ENCODE data around the gene CNTN5.

The CNTN5 gene

GRCh38 chr11:99162819-99163218, 142.1 kb downstream of the CNTN5 start:
- no peak for DNase-seq (ENCODE audit: low read depth in 1 of 2, low spot score in 1 of 2)

GRCh38 chr11:99170591-99170990, 149.8 kb downstream of the CNTN5 start:
- DNase-seq (ENCODE audit: low read depth in 1 of 2, low spot score in 1 of 2): no peak

DNA sequence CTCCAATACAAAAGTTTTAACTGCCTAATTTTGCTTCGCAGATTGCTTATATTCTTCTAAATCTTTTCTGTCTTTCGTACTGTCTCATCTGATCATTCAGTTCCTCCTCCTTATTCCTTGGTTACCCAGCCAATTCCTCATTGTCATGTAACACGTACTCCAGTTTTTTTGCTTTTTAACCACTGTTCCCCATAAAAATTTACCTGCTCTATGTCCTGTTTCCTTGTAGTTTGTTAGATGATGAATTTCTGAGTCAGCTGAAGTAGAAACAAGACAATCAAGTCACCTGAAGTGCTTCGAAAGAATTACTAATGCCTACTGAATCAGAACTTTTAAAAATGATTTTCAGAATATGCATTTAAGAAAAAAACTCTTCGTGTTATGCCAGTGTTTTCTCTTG, 150.6 kb downstream of the CNTN5 start:
- no peak for DNase-seq (ENCODE audit: low read depth in 1 of 2, low spot score in 1 of 2)

DNA sequence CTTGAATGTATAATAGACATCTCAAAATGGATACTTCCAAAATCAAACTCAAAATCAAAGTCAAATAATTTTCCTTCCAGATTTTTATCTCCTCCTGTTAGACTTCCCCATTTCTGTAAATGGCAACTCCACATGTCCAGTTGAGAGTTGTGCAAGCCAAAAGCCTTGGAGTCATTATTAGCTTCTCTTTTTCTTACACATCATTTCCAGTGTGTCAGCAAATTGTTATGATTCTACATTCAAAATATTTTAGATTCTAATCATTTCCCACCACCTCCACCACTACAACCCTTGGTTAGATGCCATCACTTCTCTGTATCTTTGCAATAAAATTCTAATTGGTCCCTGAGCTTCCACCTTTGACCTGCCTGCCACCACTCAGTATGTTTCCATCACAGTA, 155.7 kb downstream of the CNTN5 start:
- no peak for DNase-seq (ENCODE audit: low read depth in 1 of 2, low spot score in 1 of 2)

DNA sequence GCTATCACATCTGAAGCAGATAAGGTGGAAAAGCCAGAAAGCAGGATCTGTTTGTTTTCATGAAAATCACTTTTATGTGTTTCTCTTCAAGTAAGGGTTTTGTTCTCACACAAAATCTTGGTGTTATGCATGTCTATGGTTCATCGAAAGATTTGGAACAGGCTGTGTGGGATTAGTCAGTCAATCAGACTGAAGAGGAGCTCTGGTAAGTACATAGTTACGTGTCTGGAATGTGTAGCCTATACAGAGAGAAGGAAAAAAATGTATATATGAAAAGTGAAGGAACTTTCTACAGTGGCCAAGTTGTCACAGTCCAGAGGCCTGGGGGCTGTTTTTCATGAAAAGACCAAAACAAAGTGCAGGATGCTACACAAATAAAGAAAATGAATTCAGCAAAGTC, 156.7 kb downstream of the CNTN5 start:
- DNase-seq (ENCODE audit: low read depth in 1 of 2, low spot score in 1 of 2): no peak

- no peak for DNase-seq (ENCODE audit: low read depth in 1 of 2, low spot score in 1 of 2)
Observed at GRCh38 chr11:99184146-99184545, 163.4 kb downstream of the CNTN5 start.

GRCh38 chr11:99188221-99188620, 167.5 kb downstream of the CNTN5 start:
- DNase-seq (ENCODE audit: low read depth in 1 of 2, low spot score in 1 of 2): no peak

GRCh38 chr11:99192716-99193115, 172.0 kb downstream of the CNTN5 start:
- no peak for DNase-seq (ENCODE audit: low read depth in 1 of 2, low spot score in 1 of 2)

GRCh38 chr11:99197477-99197876, 176.7 kb downstream of the CNTN5 start:
- DNase-seq (ENCODE audit: low read depth in 1 of 2, low spot score in 1 of 2): no peak

DNA sequence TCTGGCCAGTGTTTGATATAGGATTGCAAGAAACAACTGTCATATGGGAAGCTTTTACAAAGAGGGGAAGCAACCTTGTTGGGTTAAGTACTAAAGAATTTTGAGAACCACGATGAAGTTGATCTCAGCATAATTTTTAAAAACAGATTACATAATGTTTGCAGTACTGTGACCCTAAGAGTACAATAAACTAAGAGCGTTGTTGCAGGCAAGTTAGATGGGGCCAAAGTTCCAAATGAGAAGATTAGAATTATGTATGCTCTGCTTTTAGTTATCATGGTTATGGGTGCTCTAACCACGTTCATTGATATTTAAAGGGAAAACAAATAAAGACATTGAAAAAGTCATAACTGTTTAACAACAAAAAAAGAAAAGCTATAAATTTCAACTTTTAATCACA, 177.5 kb downstream of the CNTN5 start:
- DNase-seq (ENCODE audit: low read depth in 1 of 2, low spot score in 1 of 2): no peak

DNA sequence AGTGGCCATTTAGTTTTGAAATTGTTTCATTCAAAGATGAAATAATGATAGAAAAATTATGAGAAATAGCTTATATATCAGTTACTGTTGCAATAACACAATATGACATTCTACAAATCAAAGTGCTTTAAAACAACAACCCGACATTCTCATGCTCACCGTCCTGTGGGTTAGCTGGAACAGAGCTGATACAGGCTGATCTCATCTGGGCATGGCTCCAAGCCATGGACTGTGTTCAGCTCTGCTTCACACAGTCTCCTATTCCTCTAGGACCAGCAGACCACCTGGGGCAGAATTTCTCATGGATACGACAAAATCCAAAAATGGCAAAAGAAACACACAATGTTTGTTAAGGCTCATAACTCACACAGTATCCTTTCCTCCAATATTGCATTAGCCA, 178.6 kb downstream of the CNTN5 start:
- no peak for DNase-seq (ENCODE audit: low read depth in 1 of 2, low spot score in 1 of 2)

DNA sequence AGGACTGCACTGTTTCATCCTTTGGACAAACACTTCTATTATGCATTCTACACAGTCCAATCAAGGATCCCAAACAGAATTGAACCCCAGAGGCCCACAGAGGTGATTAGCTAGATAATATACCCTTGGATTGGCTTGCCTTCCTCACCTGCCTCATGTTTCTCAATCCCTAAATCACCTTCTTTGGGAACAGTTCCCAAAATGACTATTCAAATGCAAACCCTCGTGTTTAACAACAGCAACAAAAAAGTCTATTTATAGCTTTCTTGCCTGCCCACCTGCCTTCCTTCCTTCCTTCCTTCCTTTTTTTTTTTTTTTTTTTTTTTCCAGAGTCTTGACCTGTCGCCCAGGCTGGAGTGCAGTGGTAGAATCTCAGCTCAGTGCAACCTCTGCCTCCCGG, 180.0 kb downstream of the CNTN5 start:
- no peak for DNase-seq (ENCODE audit: low read depth in 1 of 2, low spot score in 1 of 2)

DNA sequence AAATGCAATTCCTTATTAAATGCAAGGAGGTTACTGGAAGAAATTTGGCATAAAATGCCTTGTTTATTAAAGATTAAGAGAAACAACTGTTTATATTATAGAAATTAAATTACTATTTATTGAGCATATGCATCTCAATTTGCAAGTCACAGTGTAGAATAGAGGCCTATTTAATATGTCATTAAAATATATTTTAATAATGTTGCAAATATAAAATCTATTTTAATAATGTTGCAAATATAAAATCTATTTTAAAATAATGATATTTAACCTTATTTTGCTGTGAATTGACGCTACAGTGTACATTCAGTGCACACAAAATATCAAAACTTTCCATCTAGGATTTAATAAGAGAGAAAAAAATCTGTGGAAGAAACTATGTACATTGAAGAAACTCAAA, 188.1 kb downstream of the CNTN5 start:
- DNase-seq (ENCODE audit: low read depth in 1 of 2, low spot score in 1 of 2): no peak

DNA sequence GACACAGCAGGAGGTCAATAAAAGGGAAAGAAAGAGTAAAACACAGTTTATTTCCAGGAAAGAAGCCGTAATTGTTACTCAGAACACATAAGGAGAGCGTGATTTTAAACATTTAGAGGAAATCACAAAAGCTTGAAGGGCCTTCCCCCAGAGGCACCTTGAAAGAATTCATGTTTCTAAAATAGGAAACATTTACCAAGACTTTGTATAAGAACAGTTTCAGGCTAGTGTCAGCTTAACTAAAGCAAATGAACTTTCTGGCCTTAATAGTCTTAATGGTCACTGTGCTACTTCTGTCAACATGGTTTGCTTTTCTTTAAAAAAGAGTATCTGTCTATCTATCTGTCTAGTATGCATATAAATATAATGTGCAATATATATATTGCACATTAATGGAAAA, 208.8 kb downstream of the CNTN5 start:
- DNase-seq (ENCODE audit: low read depth in 1 of 2, low spot score in 1 of 2): no peak

DNA sequence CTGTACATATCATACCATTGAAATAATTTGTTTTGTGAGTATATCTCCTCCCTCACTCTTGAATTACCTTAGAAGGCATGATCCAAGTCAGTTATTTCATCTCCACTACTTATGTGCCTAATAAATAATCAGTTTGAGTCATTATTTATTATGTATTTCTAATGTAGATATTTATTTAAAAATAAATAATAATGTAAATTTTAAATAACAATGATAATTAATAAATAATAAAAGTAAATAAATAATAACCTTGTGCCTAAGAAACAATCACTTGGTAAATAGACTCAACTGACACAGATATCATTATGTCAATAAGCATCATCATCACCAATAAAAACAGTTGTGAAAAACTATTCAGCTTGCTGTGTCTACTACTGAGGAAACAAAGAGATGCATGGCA, 213.8 kb downstream of the CNTN5 start:
- no peak for DNase-seq (ENCODE audit: low read depth in 1 of 2, low spot score in 1 of 2)

DNA sequence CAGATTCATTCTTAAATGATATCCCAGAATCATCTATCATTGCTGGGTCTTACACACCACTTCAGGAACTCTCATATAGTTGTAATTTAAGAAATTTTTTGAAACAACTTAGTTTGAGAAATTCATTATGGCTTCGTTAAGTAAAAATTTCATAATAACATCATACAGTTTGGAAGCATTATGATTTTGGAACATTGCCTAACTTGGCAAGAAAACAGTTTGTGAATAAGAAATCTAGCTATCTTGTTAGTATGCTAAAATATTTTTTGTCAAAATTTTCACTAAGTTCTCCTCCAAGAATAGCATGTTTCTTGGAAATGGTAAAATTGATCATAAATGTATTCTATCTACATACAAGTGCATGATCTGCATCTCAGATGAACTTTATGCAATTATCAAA, 217.7 kb downstream of the CNTN5 start:
- DNase-seq (ENCODE audit: low read depth in 1 of 2, low spot score in 1 of 2): no peak

DNA sequence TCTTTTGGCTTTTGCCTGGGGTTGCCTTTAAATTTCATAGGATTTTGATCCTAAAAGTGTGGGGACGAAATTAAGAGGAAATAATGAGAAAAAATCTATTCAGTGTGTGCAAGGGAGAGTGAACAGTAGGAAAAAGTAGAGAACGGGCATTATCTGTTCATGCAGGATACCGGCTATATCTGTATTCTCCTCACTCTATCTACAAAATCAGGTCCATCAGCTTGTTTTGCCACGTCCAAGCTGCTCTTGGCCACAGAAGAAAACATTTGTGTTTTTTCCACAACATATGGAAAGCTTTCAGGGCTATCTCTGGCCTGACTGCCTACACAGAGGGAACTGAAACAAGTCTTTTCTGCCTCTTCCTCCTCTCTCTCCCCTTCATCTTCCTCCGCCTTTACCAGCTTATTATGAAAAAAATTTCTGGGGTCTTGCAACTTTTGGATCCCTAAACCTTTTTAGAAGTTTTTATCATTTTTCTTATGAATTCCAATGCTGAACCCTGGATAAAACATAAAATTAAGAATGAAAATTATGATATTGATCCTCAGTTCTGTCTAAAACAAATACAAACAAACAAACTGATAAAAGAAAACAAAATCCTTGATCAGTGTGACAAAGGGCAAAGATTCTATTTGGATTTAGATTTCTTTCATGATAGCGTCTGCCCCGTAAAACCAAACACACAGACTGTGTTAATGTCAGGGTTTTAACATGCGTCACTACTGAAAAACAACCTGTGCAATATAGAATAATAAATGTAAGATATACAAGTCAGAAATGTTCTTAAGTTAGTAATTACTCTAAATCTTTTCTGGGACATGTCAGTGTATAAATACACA, 219.7 kb downstream of the CNTN5 start:
- no peak for DNase-seq (ENCODE audit: low read depth in 1 of 2, low spot score in 1 of 2)

DNA sequence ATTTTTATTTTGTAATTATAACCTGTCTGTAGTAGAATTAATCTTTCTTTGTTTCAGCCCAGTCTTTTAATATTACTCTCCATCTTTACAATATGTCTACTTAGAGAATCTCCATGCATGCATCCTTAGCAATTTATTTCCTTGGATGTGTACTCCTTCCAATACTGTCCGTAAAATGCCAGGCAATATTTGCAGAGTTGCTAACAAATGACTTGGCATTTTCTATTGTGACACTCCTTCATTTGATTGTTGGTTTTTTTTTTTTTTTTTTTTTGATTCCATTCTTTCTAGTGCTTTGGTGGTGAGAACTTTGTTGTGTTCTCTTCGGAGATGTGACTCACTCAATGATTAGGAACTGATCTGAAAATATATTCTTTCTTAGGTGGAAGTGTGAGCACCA, 220.3 kb downstream of the CNTN5 start:
- DNase-seq (ENCODE audit: low read depth in 1 of 2, low spot score in 1 of 2): no peak

- DNase-seq (ENCODE audit: low read depth in 1 of 2, low spot score in 1 of 2): no peak
Observed at GRCh38 chr11:99244613-99245012, 223.9 kb downstream of the CNTN5 start.

GRCh38 chr11:99246199-99246598, 225.4 kb downstream of the CNTN5 start:
- DNase-seq (ENCODE audit: low read depth in 1 of 2, low spot score in 1 of 2): no peak

- no peak for DNase-seq (ENCODE audit: low read depth in 1 of 2, low spot score in 1 of 2)
Observed at GRCh38 chr11:99256614-99257013, 235.9 kb downstream of the CNTN5 start.

DNA sequence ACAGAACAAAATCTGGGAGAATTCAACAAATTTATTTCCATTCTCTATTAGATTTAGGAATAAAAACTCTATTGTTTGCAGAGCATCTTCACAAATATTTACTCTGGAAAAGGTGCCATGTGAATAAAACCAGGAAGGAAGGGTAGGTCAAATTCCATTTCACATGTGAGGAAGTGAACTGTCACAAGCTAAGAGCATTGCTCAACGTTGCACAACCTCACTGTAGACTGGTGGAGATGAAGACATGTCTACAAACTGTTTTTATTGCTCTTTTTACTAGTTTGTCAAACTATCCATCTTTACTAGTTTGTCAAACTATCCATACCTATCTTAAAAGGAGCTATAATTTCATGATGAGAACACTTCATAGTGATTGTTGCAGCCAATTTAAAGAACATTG, 236.4 kb downstream of the CNTN5 start:
- DNase-seq (ENCODE audit: low read depth in 1 of 2, low spot score in 1 of 2): no peak

- DNase-seq (ENCODE audit: low read depth in 1 of 2, low spot score in 1 of 2): no peak
Observed at GRCh38 chr11:99260696-99261095, 239.9 kb downstream of the CNTN5 start.

Measured in activated CD4-positive, alpha-beta T cell treated with anti-CD3 and anti-CD28 coated beads, Interleukin-2, amount 50 U/mL, for 24 hours (primary cell).